GM23338 (cell line): ENCODE measurements around the gene ATP2B1. TPM values are rescaled to one million over a fixed set of nuclear protein-coding genes. Genes with fewer than 3 reads are reported as not detected.

Experiments
- ATAC-seq: fragments of 200-7000 bp; cut with Tn5 transposase; 3 replicates; pipeline ENCODE4 v1.9.1; 2020
- DNase-seq: peaks from one replicate; pipeline ENCODE4 v3.0.0-alpha.2; 2015; ENCODE audit warnings: low spot score
- H2AFZ ChIP-seq: fragments of 200-600 bp; sonication (generic); 2 replicates; pipeline ENCODE4 v1.8.0; 2016; ENCODE audit warnings: antibody characterized with exemption, mild to moderate bottlenecking, moderate library complexity
- H3F3A ChIP-seq: fragments of 200-600 bp; sonication (generic); replicated peaks from 2 replicates; pipeline ENCODE4 v1.8.0; 2017; ENCODE audit warnings: antibody characterized with exemption, mixed run types, low read depth
- H3K27ac ChIP-seq: fragments of 200-600 bp; sonication (generic); 2 replicates; pipeline ENCODE4 v1.6.1; 2016; ENCODE audit warnings: low read depth
- H3K27me3 ChIP-seq: fragments of 200-600 bp; sonication (generic); 2 replicates; pipeline ENCODE4 v1.8.0; 2016; ENCODE audit warnings: mild to moderate bottlenecking, mixed run types, moderate library complexity; ENCODE audit not compliant: insufficient read depth
- H3K36me3 ChIP-seq: fragments of 200-600 bp; sonication (generic); 2 replicates; pipeline ENCODE4 v1.8.0; 2016; ENCODE audit warnings: mild to moderate bottlenecking; ENCODE audit not compliant: insufficient read depth
- H3K4me1 ChIP-seq: fragments of 200-600 bp; sonication (generic); 2 replicates; pipeline ENCODE4 v1.8.0; 2016; ENCODE audit warnings: mild to moderate bottlenecking, moderate library complexity; ENCODE audit not compliant: insufficient read depth
- H3K4me2 ChIP-seq: fragments of 200-600 bp; sonication (generic); 2 replicates; pipeline ENCODE4 v1.7.1; 2017; ENCODE audit warnings: mixed run types
- H3K4me3 ChIP-seq: fragments of 200-600 bp; sonication (generic); 2 replicates; pipeline ENCODE4 v1.6.1; 2016; ENCODE audit warnings: mixed run types
- H3K79me2 ChIP-seq: fragments of 200-600 bp; sonication (generic); replicated peaks from 2 replicates; pipeline ENCODE4 v1.8.0; 2017; ENCODE audit warnings: mild to moderate bottlenecking; ENCODE audit not compliant: insufficient read depth
- H3K9me2 ChIP-seq: fragments of 200-600 bp; sonication (generic); 2 replicates; pipeline ENCODE4 v1.8.0; 2017; ENCODE audit not compliant: insufficient read depth
- H4K20me1 ChIP-seq: fragments of 200-600 bp; sonication (generic); replicated peaks from 2 replicates; pipeline ENCODE4 v1.8.0; 2017; ENCODE audit warnings: mild to moderate bottlenecking; ENCODE audit not compliant: insufficient read depth
- H3K27ac Mint-ChIP-seq: 2 replicates; pipeline ENCODE4 v1.8.0; 2020; ENCODE audit warnings: inconsistent platforms, mild to moderate bottlenecking, moderate library complexity, mixed read lengths
- H3K27me3 Mint-ChIP-seq: 3 replicates; pipeline ENCODE4 v1.8.0; 2022; ENCODE audit warnings: low read depth, mild to moderate bottlenecking, moderate library complexity, mixed read lengths, inconsistent platforms; ENCODE audit not compliant: insufficient read depth, poor library complexity
- H3K36me3 Mint-ChIP-seq: 3 replicates; pipeline ENCODE4 v1.8.0; 2021; ENCODE audit warnings: low read depth, mild to moderate bottlenecking, inconsistent platforms, moderate library complexity, mixed read lengths
- H3K4me1 Mint-ChIP-seq: 3 replicates; pipeline ENCODE4 v1.8.0; 2020; ENCODE audit warnings: mild to moderate bottlenecking, inconsistent platforms, mixed read lengths
- H3K4me3 Mint-ChIP-seq: 3 replicates; pipeline ENCODE4 v1.8.0; 2021; ENCODE audit warnings: moderate library complexity, mild to moderate bottlenecking, inconsistent platforms, mixed read lengths
- H3K9me3 Mint-ChIP-seq: 3 replicates; pipeline ENCODE4 v1.8.0; 2020; ENCODE audit warnings: moderate library complexity, mild to moderate bottlenecking, inconsistent platforms, mixed read lengths
- CREB1 ChIP-seq: fragments of 250-450 bp; sonication (Bioruptor Pico); IDR thresholded peaks from 2 replicates; pipeline ENCODE4 v1.5.0; 2020; ENCODE audit warnings: low read depth, mild to moderate bottlenecking, moderate library complexity
- EZH2 ChIP-seq: fragments of 200-600 bp; sonication (generic); IDR thresholded peaks from one replicate; pipeline ENCODE4 v1.8.0; 2017; ENCODE audit warnings: antibody characterized with exemption, mild to moderate bottlenecking, low read depth; ENCODE audit not compliant: unreplicated experiment
- EZH2phosphoT487 ChIP-seq: fragments of 200-600 bp; sonication (generic); IDR thresholded peaks from one replicate; pipeline ENCODE4 v1.8.1; 2018; ENCODE audit warnings: antibody characterized with exemption; ENCODE audit not compliant: unreplicated experiment
- JUNB ChIP-seq: IDR thresholded peaks from one replicate; pipeline ENCODE4 v1.6.1; 2016; ENCODE audit warnings: antibody characterized with exemption; ENCODE audit not compliant: unreplicated experiment
- NANOG ChIP-seq: IDR thresholded peaks from 2 replicates; pipeline ENCODE4 v1.6.1; 2016; ENCODE audit warnings: antibody characterized with exemption, borderline replicate concordance
- POLR2AphosphoS5 ChIP-seq: IDR thresholded peaks from 2 replicates; pipeline ENCODE4 v1.6.1; 2016; ENCODE audit warnings: antibody characterized with exemption, low read depth
- STAT1 ChIP-seq: IDR thresholded peaks from one replicate; pipeline ENCODE4 v1.6.1; 2016; ENCODE audit warnings: antibody characterized with exemption; ENCODE audit not compliant: unreplicated experiment
- ZNF114 ChIP-seq: fragments of 250-450 bp; sonication (Bioruptor Pico); IDR thresholded peaks from 2 replicates; pipeline ENCODE4 v1.5.0; 2020; ENCODE audit warnings: mild to moderate bottlenecking, moderate library complexity
- polyA plus RNA-seq: library from polyadenylated mRNA; unstranded; fragments of >200 nt; fragmentation: Nextera tagmentation; extraction: Ambion mirVana; gene quantifications from 2 replicates; pipeline ENCODE4 v1.2.1, GENCODE V29; 2016
- total RNA-seq: library from RNA; depleted of rRNA; stranded (reverse); fragments of >200 nt; shearing (Covaris generic); gene quantifications from 2 replicates; pipeline ENCODE4 v1.2.3, GENCODE V29; 2014
- TF ChIP-seq, protein P1 (sequence below), 2 experiments: fragments of 200-600 bp in 1 of 2; sonication (generic) in 1 of 2; conservative IDR thresholded peaks; 2 replicates each; pipeline versions ENCODE4 v1.5.1 to v1.6.1; 2016 to 2017; ENCODE audit warnings: antibody characterized with exemption in 2 of 2, low read depth in 2 of 2, mild to moderate bottlenecking in 2 of 2, moderate library complexity in 1 of 2
- TF ChIP-seq, protein P2 (sequence below): fragments of 250-450 bp; sonication (Bioruptor Pico); IDR thresholded peaks from 2 replicates; pipeline ENCODE4 v1.5.0; 2020; ENCODE audit warnings: mild to moderate bottlenecking, moderate library complexity

Gene ATP2B1
- total and polyA plus RNA-seq, 2 experiments from 2014 or later, result 39.3 to 42.3 TPM

DNA sequence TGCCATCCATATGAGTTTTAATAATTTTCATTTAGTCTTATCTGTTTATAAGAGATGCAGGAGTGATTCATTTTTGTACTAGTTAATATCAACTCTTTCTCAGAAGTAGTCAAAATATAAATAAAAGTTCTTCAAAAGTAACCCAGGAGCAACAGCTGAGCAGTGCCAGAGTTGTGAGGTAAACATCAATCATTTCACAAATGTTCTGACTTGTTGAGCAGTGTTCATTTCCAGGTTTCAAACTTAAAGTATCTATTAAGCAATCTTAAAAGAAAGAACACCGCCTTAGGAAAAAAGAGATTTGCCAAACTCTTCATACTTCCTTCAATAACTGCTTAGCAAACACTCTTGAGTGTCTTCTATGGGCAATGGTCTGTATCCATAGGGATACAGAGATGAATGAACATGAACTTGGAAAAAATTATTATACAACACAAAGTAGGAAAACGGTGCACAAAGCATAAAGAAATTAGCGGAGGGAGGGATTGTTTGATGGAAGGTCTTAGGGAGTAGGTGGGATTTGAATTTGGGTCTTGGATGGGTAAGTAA lies 140.9 kb downstream of the ATP2B1 start:
- no peaks in the 10 kb centered on the region for H3K9me3 Mint-ChIP-seq
- ATAC-seq (no peak), DNase-seq (no peak)
- H2AFZ ChIP-seq, result 0 out of 2 replicates have a peak overlapping the region, but pooled peaks have one; percentile 10
- no peak overlapping the region for H3K4me2 ChIP-seq
- H3F3A ChIP-seq, result no peaks in the 10 kb centered on the region
- no peaks in the 10 kb centered on the region for H3K27me3 ChIP-seq
- H3K9me2 ChIP-seq, result no peaks in the 10 kb centered on the region
- no peak overlapping the region for H3K4me3 Mint-ChIP-seq
- no peaks in the 10 kb centered on the region for H3K36me3 Mint-ChIP-seq
- H4K20me1 ChIP-seq, result no peaks in the 10 kb centered on the region
- no peaks in the 10 kb centered on the region for H3K4me1 Mint-ChIP-seq
- no peaks in the 10 kb centered on the region for H3K79me2 ChIP-seq
- H3K27me3 Mint-ChIP-seq, result no peaks in the 10 kb centered on the region
- no peaks in the 10 kb centered on the region for H3K4me1 ChIP-seq
- H3K4me3 ChIP-seq, result no peak overlapping the region
- H3K27ac ChIP-seq, result no peak overlapping the region
- H3K36me3 ChIP-seq, result no peaks in the 10 kb centered on the region
- H3K27ac Mint-ChIP-seq, result no peak overlapping the region
- TF ChIP-seq EZH2phosphoT487, result no peak
- TF ChIP-seq EZH2, result no peak
- TF ChIP-seq, protein P1, sequence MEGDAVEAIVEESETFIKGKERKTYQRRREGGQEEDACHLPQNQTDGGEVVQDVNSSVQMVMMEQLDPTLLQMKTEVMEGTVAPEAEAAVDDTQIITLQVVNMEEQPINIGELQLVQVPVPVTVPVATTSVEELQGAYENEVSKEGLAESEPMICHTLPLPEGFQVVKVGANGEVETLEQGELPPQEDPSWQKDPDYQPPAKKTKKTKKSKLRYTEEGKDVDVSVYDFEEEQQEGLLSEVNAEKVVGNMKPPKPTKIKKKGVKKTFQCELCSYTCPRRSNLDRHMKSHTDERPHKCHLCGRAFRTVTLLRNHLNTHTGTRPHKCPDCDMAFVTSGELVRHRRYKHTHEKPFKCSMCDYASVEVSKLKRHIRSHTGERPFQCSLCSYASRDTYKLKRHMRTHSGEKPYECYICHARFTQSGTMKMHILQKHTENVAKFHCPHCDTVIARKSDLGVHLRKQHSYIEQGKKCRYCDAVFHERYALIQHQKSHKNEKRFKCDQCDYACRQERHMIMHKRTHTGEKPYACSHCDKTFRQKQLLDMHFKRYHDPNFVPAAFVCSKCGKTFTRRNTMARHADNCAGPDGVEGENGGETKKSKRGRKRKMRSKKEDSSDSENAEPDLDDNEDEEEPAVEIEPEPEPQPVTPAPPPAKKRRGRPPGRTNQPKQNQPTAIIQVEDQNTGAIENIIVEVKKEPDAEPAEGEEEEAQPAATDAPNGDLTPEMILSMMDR (conservative IDR thresholded peaks at IDR 0.05; ENCODE audit: low read depth in 2 of 2), result no peak
- no peak for TF ChIP-seq ZNF114 (CRISPR knock-in tag)

DNA sequence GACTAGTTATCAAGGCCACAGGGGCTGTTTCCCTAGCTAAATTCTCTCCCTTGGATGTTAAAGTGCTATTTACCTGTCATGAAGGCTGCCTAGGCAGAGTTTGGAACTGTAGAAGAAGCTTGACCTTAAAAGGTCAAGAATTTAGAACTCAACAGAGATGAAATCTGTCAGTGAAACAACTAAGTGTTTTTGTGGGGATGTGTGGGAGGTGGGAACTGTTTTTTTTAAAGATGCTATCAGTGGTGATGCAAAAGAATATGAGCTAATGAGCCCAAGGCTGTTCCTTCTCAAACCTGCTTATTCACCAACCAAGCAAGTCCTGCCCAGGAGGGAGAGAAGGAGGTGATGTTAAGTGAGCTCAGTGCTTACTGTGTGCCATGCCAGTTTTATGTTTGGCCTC lies 142.0 kb downstream of the ATP2B1 start:
- Mint-ChIP-seq H3K36me3 (no peaks in the 10 kb centered on the region), H3K9me3 (no peaks in the 10 kb centered on the region), H3K27ac (no peak overlapping the region), H3K4me3 (no peak overlapping the region), H3K27me3 (no peaks in the 10 kb centered on the region), H3K4me1 (no peaks in the 10 kb centered on the region)
- Histone ChIP-seq H3K36me3 (no peaks in the 10 kb centered on the region), H3K4me3 (no peak overlapping the region), H3K27ac (no peak overlapping the region), H3K9me2 (no peaks in the 10 kb centered on the region), H3K79me2 (no peaks in the 10 kb centered on the region), H3K4me2 (no peak overlapping the region), H3K4me1 (no peaks in the 10 kb centered on the region), H3F3A (no peaks in the 10 kb centered on the region), H3K27me3 (no peaks in the 10 kb centered on the region), H2AFZ (no peak overlapping the region), H4K20me1 (no peaks in the 10 kb centered on the region)
- DNase-seq, result no peak
- no peak for ATAC-seq
- TF ChIP-seq NANOG, result no peak
- TF ChIP-seq, protein P2, sequence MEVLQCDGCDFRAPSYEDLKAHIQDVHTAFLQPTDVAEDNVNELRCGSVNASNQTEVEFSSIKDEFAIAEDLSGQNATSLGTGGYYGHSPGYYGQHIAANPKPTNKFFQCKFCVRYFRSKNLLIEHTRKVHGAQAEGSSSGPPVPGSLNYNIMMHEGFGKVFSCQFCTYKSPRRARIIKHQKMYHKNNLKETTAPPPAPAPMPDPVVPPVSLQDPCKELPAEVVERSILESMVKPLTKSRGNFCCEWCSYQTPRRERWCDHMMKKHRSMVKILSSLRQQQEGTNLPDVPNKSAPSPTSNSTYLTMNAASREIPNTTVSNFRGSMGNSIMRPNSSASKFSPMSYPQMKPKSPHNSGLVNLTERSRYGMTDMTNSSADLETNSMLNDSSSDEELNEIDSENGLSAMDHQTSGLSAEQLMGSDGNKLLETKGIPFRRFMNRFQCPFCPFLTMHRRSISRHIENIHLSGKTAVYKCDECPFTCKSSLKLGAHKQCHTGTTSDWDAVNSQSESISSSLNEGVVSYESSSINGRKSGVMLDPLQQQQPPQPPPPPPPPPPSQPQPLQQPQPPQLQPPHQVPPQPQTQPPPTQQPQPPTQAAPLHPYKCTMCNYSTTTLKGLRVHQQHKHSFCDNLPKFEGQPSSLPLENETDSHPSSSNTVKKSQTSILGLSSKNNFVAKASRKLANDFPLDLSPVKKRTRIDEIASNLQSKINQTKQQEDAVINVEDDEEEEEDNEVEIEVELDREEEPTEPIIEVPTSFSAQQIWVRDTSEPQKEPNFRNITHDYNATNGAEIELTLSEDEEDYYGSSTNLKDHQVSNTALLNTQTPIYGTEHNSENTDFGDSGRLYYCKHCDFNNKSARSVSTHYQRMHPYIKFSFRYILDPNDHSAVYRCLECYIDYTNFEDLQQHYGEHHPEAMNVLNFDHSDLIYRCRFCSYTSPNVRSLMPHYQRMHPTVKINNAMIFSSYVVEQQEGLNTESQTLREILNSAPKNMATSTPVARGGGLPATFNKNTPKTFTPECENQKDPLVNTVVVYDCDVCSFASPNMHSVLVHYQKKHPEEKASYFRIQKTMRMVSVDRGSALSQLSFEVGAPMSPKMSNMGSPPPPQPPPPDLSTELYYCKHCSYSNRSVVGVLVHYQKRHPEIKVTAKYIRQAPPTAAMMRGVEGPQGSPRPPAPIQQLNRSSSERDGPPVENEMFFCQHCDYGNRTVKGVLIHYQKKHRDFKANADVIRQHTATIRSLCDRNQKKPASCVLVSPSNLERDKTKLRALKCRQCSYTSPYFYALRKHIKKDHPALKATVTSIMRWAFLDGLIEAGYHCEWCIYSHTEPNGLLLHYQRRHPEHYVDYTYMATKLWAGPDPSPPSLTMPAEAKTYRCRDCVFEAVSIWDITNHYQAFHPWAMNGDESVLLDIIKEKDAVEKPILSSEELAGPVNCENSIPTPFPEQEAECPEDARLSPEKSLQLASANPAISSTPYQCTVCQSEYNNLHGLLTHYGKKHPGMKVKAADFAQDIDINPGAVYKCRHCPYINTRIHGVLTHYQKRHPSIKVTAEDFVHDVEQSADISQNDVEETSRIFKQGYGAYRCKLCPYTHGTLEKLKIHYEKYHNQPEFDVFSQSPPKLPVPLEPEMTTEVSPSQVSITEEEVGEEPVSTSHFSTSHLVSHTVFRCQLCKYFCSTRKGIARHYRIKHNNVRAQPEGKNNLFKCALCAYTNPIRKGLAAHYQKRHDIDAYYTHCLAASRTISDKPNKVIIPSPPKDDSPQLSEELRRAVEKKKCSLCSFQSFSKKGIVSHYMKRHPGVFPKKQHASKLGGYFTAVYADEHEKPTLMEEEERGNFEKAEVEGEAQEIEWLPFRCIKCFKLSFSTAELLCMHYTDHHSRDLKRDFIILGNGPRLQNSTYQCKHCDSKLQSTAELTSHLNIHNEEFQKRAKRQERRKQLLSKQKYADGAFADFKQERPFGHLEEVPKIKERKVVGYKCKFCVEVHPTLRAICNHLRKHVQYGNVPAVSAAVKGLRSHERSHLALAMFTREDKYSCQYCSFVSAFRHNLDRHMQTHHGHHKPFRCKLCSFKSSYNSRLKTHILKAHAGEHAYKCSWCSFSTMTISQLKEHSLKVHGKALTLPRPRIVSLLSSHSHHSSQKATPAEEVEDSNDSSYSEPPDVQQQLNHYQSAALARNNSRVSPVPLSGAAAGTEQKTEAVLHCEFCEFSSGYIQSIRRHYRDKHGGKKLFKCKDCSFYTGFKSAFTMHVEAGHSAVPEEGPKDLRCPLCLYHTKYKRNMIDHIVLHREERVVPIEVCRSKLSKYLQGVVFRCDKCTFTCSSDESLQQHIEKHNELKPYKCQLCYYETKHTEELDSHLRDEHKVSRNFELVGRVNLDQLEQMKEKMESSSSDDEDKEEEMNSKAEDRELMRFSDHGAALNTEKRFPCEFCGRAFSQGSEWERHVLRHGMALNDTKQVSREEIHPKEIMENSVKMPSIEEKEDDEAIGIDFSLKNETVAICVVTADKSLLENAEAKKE, result no peak
- TF ChIP-seq ZNF114 (CRISPR knock-in tag), result no peak
- no peak for TF ChIP-seq EZH2phosphoT487
- TF ChIP-seq POLR2AphosphoS5, result no peak
- no peak for TF ChIP-seq JUNB
- no peak for TF ChIP-seq CREB1 (CRISPR knock-in tag)
- no peak for TF ChIP-seq STAT1
- TF ChIP-seq, protein P1 (conservative IDR thresholded peaks at IDR 0.05; ENCODE audit: low read depth in 2 of 2), result no peak
